ENCODE results near the gene ZSCAN10. TPM values are rescaled to one million over a fixed set of nuclear protein-coding genes. Genes with fewer than 3 reads are reported as not detected.

Gene ZSCAN10
- polyA plus RNA-seq, 1 donor (not counting 4 experiments of a cell fraction or from before 2014, with no cell fraction given) = not detected

DNA sequence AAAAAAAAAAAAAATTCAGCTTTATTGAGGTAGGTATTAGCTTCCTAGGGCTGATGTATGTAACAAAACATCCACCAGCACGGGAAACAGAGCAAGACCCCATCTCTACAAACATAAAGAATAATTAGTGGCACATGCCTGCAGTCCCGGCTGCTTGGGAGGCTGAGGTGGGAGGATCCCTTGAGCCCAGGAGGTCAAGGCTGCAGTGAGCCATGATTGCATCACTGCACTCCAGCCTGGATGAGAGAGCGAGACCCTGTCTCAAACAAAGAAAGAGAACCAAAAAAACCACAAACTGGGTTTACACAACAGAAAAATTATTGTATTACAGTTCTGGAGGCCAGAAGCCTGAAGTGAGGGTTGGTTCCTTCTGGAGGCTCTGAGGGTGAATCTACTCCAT lies 56.7 kb downstream of the ZSCAN10 start:
- no peak overlapping the region for H2AFZ ChIP-seq (ENCODE audit: control insufficient read depth, low read length)
- TF ChIP-seq EZH2 (IDR thresholded peaks at IDR 0.05; ENCODE audit: low read length) = no peak
- H3K9me3 ChIP-seq (ENCODE audit: control insufficient read depth, low read depth, low read length) = no peaks in the 10 kb centered on the region
- no peak for DNase-seq (ENCODE audit: low read depth, low spot score)
- no peak for FAIRE-seq
- H3K9me1 ChIP-seq (ENCODE audit: control insufficient read depth, extremely low read depth, insufficient read depth, low read length) = no peaks in the 10 kb centered on the region
- peaks cover 44% of the 10 kb centered on the region for H3K27me3 ChIP-seq (ENCODE audit: control insufficient read depth, extremely low read depth, insufficient read depth, low read length)
- no peak overlapping the region for H3K9ac ChIP-seq (ENCODE audit: control insufficient read depth, extremely low read depth, insufficient read depth, low read length)
- no peaks in the 10 kb centered on the region for H3K36me3 ChIP-seq (ENCODE audit: control insufficient read depth in 2 of 2, extremely low read depth in 1 of 2, insufficient read depth in 2 of 2, low read length in 2 of 2)
- no peak overlapping the region for H3K4me3 ChIP-seq (ENCODE audit: control insufficient read depth in 2 of 3, extremely low read depth in 1 of 3, insufficient read depth in 2 of 3, low read depth in 1 of 3, low read length in 3 of 3)
- no peak overlapping the region for H3K27ac ChIP-seq (ENCODE audit: control insufficient read depth, insufficient read depth, low read length)
- no peaks in the 10 kb centered on the region for H3K79me2 ChIP-seq (ENCODE audit: control insufficient read depth, insufficient read depth, low read length)
- dilution Hi-C loops (cut with MboI; ENCODE audit: extremely low pct_ligation_motif_present, low sequenced_read_pairs) = no loop called here
- H3K4me1 ChIP-seq (ENCODE audit: control insufficient read depth, extremely low read depth, insufficient read depth, low read length) = peaks cover 6% of the 10 kb centered on the region
- no peak overlapping the region for H3K4me2 ChIP-seq (ENCODE audit: control insufficient read depth, extremely low read depth, insufficient read depth, low read depth, low read length)
- no peaks in the 10 kb centered on the region for H4K20me1 ChIP-seq (ENCODE audit: control insufficient read depth, extremely low read depth, insufficient read depth, low read length)

- FAIRE-seq (no peak), DNase-seq (ENCODE audit: low read depth, low spot score) (no peak)
- Histone ChIP-seq H3K9me3 (ENCODE audit: control insufficient read depth, low read depth, low read length) (no peaks in the 10 kb centered on the region), H3K9me1 (ENCODE audit: control insufficient read depth, extremely low read depth, insufficient read depth, low read length) (no peaks in the 10 kb centered on the region), H3K79me2 (ENCODE audit: control insufficient read depth, insufficient read depth, low read length) (no peaks in the 10 kb centered on the region), H2AFZ (ENCODE audit: control insufficient read depth, low read length) (no peak overlapping the region), H3K4me3 (ENCODE audit: control insufficient read depth in 2 of 3, extremely low read depth in 1 of 3, insufficient read depth in 2 of 3, low read depth in 1 of 3, low read length in 3 of 3) (no peak overlapping the region), H3K4me1 (ENCODE audit: control insufficient read depth, extremely low read depth, insufficient read depth, low read length) (peaks cover 6% of the 10 kb centered on the region), H3K27ac (ENCODE audit: control insufficient read depth, insufficient read depth, low read length) (no peak overlapping the region), H4K20me1 (ENCODE audit: control insufficient read depth, extremely low read depth, insufficient read depth, low read length) (no peaks in the 10 kb centered on the region), H3K4me2 (ENCODE audit: control insufficient read depth, extremely low read depth, insufficient read depth, low read depth, low read length) (no peak overlapping the region), H3K9ac (ENCODE audit: control insufficient read depth, extremely low read depth, insufficient read depth, low read length) (no peak overlapping the region), H3K27me3 (ENCODE audit: control insufficient read depth, extremely low read depth, insufficient read depth, low read length) (peaks cover 37% of the 10 kb centered on the region), H3K36me3 (ENCODE audit: control insufficient read depth in 2 of 2, extremely low read depth in 1 of 2, insufficient read depth in 2 of 2, low read length in 2 of 2) (no peaks in the 10 kb centered on the region)
- dilution Hi-C loops (cut with MboI; ENCODE audit: extremely low pct_ligation_motif_present, low sequenced_read_pairs) = no loop called here
- TF ChIP-seq CTCF (optimal IDR thresholded peaks at IDR 0.05 in 1 of 3, IDR thresholded peaks at IDR 0.05 in 1 of 3, conservative IDR thresholded peaks at IDR 0.05 in 1 of 3; ENCODE audit: extremely low read depth in 1 of 3, insufficient read depth in 2 of 3, low read length in 3 of 3) (no peak), EZH2 (IDR thresholded peaks at IDR 0.05; ENCODE audit: low read length) (no peak)
These were observed 60.2 kb downstream of the ZSCAN10 start for GRCh38 chr16:3038896-3039295.

Small RNA genes lying within 50 kb of the gene (small RNA-seq; reads per million reads assigned to genes)
- 0.07 to 0.33 (median 0.25) reads per million in 3 experiments for gene RNU1-22P (ENCODE audit: insufficient read length in 3 of 3, low read depth in 3 of 3, low replicate concordance in 1 of 3)

Other genes with a start within 250 kb of the ZSCAN10 start
- gene PRSS22, start 241.1 kb downstream of the ZSCAN10 start, polyA plus RNA-seq = 2.2 to 3.7 TPM (median 3.5 TPM) in 3 replicates
- 10.1 to 20.7 TPM (median 13.6 TPM) in 3 replicates for gene FLYWCH2, start 216.1 kb downstream of the ZSCAN10 start, polyA plus RNA-seq
- 16.2 to 21.7 TPM (median 20.2 TPM) in 3 replicates for gene FLYWCH1, start 187.4 kb downstream of the ZSCAN10 start, polyA plus RNA-seq
- gene KREMEN2, start 135.0 kb downstream of the ZSCAN10 start, polyA plus RNA-seq = 3.3 to 7.4 TPM (median 3.8 TPM) in 3 replicates
- gene PAQR4, start 129.9 kb downstream of the ZSCAN10 start, polyA plus RNA-seq = 16.8 to 26.6 TPM (median 18.4 TPM) in 3 replicates
- 3.0 to 16.0 TPM (median 6.9 TPM) in 3 replicates for gene PKMYT1, start 118.8 kb downstream of the ZSCAN10 start, polyA plus RNA-seq
- 0.02 TPM in 1 of 3 replicates, not detected in the others for gene CLDN9, start 86.4 kb downstream of the ZSCAN10 start, polyA plus RNA-seq
- gene CLDN6, start 81.1 kb downstream of the ZSCAN10 start, polyA plus RNA-seq = 0.12 TPM in 1 of 3 replicates, not detected in the others
- 147 to 250 TPM (median 188 TPM) in 3 replicates for gene TNFRSF12A, start 78.9 kb downstream of the ZSCAN10 start, polyA plus RNA-seq
- gene HCFC1R1, start 75.4 kb downstream of the ZSCAN10 start, polyA plus RNA-seq = 12.8 to 19.2 TPM (median 13.0 TPM) in 3 replicates
- 10.2 to 15.5 TPM (median 10.3 TPM) in 3 replicates for gene THOC6, start 75.3 kb downstream of the ZSCAN10 start, polyA plus RNA-seq
- 0.91 to 2.8 TPM (median 1.3 TPM) in 3 replicates for gene BICDL2, start 62.4 kb downstream of the ZSCAN10 start, polyA plus RNA-seq
- gene MMP25, start 52.7 kb downstream of the ZSCAN10 start, polyA plus RNA-seq = 0.09 to 0.17 TPM (median 0.17 TPM) in 3 replicates
- 0.28 to 0.67 TPM (median 0.31 TPM) in 3 replicates for gene IL32, start 33.7 kb downstream of the ZSCAN10 start, polyA plus RNA-seq
- 6.0 to 8.7 TPM (median 8.1 TPM) in 3 replicates for gene ZNF205, start 13.3 kb upstream of the ZSCAN10 start, polyA plus RNA-seq
- gene ZNF213, start 35.7 kb upstream of the ZSCAN10 start, polyA plus RNA-seq = 0.51 to 1.1 TPM (median 0.62 TPM) in 3 replicates
- gene OR1F1, start 88.9 kb upstream of the ZSCAN10 start, polyA plus RNA-seq = 0.51 to 0.89 TPM (median 0.58 TPM) in 3 replicates
- gene ZNF200, start 135.9 kb upstream of the ZSCAN10 start, polyA plus RNA-seq = 3.1 to 4.7 TPM (median 4.3 TPM) in 3 replicates
- gene MEFV, start 157.3 kb upstream of the ZSCAN10 start, polyA plus RNA-seq = 0.03 TPM in 1 of 3 replicates, not detected in the others
- 11.3 to 13.9 TPM (median 13.6 TPM) in 3 replicates for gene ZNF263, start 184.2 kb upstream of the ZSCAN10 start, polyA plus RNA-seq
- gene TIGD7, start 206.1 kb upstream of the ZSCAN10 start, polyA plus RNA-seq = 0.60 to 1.6 TPM (median 1.4 TPM) in 3 replicates
- gene ZNF75A, start 206.2 kb upstream of the ZSCAN10 start, polyA plus RNA-seq = 13.8 to 20.8 TPM (median 19.4 TPM) in 3 replicates

Measured in keratinocyte (primary cell).